Measurements from ENCODE around the gene MYO7A.

Gene MYO7A

GRCh38 chr11:77093987-77094840, 33.8 kb upstream of the MYO7A start:
- H3K36me3 ChIP-seq (replicated peaks; ENCODE audit: insufficient read depth, low read length) = no peaks in the 10 kb centered on the region
- no peak overlapping the region for H3K9ac ChIP-seq (ENCODE audit: low read length)
- no peaks in the 10 kb centered on the region for H3F3A ChIP-seq (ENCODE audit: insufficient read depth, low read length)
- H3K9me2 ChIP-seq (replicated peaks; ENCODE audit: insufficient read depth, low read length) = no peaks in the 10 kb centered on the region
- H3K4me3 ChIP-seq (ENCODE audit: low read length) = no peak overlapping the region
- no peaks in the 10 kb centered on the region for H4K20me1 ChIP-seq (ENCODE audit: insufficient read depth, low read length)
- no peaks in the 10 kb centered on the region for H3K27me3 ChIP-seq (replicated peaks; ENCODE audit: insufficient read depth, low read length)
- H3K79me2 ChIP-seq (ENCODE audit: low read length) = no peaks in the 10 kb centered on the region
- no peak overlapping the region for H3K27ac ChIP-seq (ENCODE audit: low read length)
- no peak overlapping the region for H2AFZ ChIP-seq (ENCODE audit: low read length)
- TF ChIP-seq CTCF (IDR thresholded peaks at IDR 0.05; ENCODE audit: low read length) (no peak), EZH2 (optimal IDR thresholded peaks at IDR 0.05; ENCODE audit: low read depth, low read length) (no peak), EZH2phosphoT487 (IDR thresholded peaks at IDR 0.05; ENCODE audit: low read length) (no peak)
- H3K4me2 ChIP-seq (ENCODE audit: low read depth, low read length) = no peak overlapping the region
- DNase-seq = no peak
- H3K4me1 ChIP-seq (ENCODE audit: low read length) = peaks cover 17% of the 10 kb centered on the region
- H3K9me3 ChIP-seq (replicated peaks; ENCODE audit: insufficient read depth, low read length) = no peaks in the 10 kb centered on the region

DNA sequence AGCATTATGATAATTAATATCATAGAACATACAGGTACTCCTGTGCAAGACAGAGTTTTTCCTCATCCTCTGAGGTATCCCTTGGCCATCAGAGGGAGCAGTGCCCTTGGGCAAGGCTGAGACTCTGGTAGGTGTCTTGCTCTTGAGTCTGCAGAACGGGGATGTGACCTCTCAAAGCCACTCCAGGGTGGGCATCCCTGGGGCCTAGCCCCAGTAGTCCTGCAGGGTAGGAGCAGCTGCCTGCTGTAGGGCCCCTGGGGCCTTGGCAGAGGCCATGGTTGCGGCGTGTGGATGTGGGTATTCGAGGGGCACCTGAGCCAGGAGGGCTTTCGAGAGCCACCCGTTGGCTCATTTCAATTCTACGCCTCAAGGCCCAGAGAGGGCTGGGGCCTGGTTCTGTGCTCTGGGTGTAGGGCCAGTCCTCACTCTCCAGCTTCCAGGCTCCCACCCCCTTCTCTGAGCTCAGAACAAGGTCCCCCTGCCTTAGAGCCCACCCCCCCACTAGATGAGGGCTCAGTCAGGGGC, 33.1 kb upstream of the MYO7A start:
- no peak overlapping the region for H2AFZ ChIP-seq (ENCODE audit: low read length)
- H3K4me1 ChIP-seq (ENCODE audit: low read length) = peaks cover 12% of the 10 kb centered on the region
- TF ChIP-seq CTCF (IDR thresholded peaks at IDR 0.05; ENCODE audit: low read length) (no peak), EZH2 (optimal IDR thresholded peaks at IDR 0.05; ENCODE audit: low read depth, low read length) (no peak), EZH2phosphoT487 (IDR thresholded peaks at IDR 0.05; ENCODE audit: low read length) (no peak)
- H3F3A ChIP-seq (ENCODE audit: insufficient read depth, low read length) = no peaks in the 10 kb centered on the region
- DNase-seq = no peak
- no peak overlapping the region for H3K4me2 ChIP-seq (ENCODE audit: low read depth, low read length)
- no peak overlapping the region for H3K27ac ChIP-seq (ENCODE audit: low read length)
- H3K9me2 ChIP-seq (replicated peaks; ENCODE audit: insufficient read depth, low read length) = no peaks in the 10 kb centered on the region
- H3K36me3 ChIP-seq (replicated peaks; ENCODE audit: insufficient read depth, low read length) = no peaks in the 10 kb centered on the region
- H3K27me3 ChIP-seq (replicated peaks; ENCODE audit: insufficient read depth, low read length) = no peaks in the 10 kb centered on the region
- H3K79me2 ChIP-seq (ENCODE audit: low read length) = no peaks in the 10 kb centered on the region
- H3K9me3 ChIP-seq (replicated peaks; ENCODE audit: insufficient read depth, low read length) = no peaks in the 10 kb centered on the region
- H3K9ac ChIP-seq (ENCODE audit: low read length) = no peak overlapping the region
- no peaks in the 10 kb centered on the region for H4K20me1 ChIP-seq (ENCODE audit: insufficient read depth, low read length)
- H3K4me3 ChIP-seq (ENCODE audit: low read length) = no peak overlapping the region

- no peak overlapping the region for H2AFZ ChIP-seq (ENCODE audit: low read length)
- no peak for TF ChIP-seq EZH2phosphoT487 (IDR thresholded peaks at IDR 0.05; ENCODE audit: low read length)
- no peak for TF ChIP-seq EZH2 (optimal IDR thresholded peaks at IDR 0.05; ENCODE audit: low read depth, low read length)
- TF ChIP-seq CTCF (IDR thresholded peaks at IDR 0.05; ENCODE audit: low read length) = no peak
- H3K9ac ChIP-seq (ENCODE audit: low read length) = no peak overlapping the region
Observed at GRCh38 chr11:77095551-77096490, 32.2 kb upstream of the MYO7A start.

More at GRCh38 chr11:77095551-77096490, 32.2 kb upstream of the MYO7A start:
- Histone ChIP-seq H3K79me2 (ENCODE audit: low read length) (no peaks in the 10 kb centered on the region), H3K36me3 (replicated peaks; ENCODE audit: insufficient read depth, low read length) (no peaks in the 10 kb centered on the region), H3K4me2 (ENCODE audit: low read depth, low read length) (no peak overlapping the region), H3K4me1 (ENCODE audit: low read length) (peaks cover 2% of the 10 kb centered on the region; the same call in 1 of the 2 replicates), H3K4me3 (ENCODE audit: low read length) (no peak overlapping the region), H3K27me3 (replicated peaks; ENCODE audit: insufficient read depth, low read length) (0 out of 2 replicates have a peak, but pooled peaks cover 4% of the 10 kb centered on the region), H3K27ac (ENCODE audit: low read length) (no peak overlapping the region), H3F3A (ENCODE audit: insufficient read depth, low read length) (no peaks in the 10 kb centered on the region), H3K9me3 (replicated peaks; ENCODE audit: insufficient read depth, low read length) (no peaks in the 10 kb centered on the region), H3K9me2 (replicated peaks; ENCODE audit: insufficient read depth, low read length) (no peaks in the 10 kb centered on the region), H4K20me1 (ENCODE audit: insufficient read depth, low read length) (no peaks in the 10 kb centered on the region)
- no peak for DNase-seq

Measured in MM.1S (cell line).